GM23248 (cell line): Measurements from ENCODE around the gene NPPB.

Experiments
- EZH2 ChIP-seq: fragments of 200-600 bp; sonication (generic); IDR thresholded peaks from 2 replicates; pipeline ENCODE4 v1.6.1; 2018; ENCODE audit warnings: antibody characterized with exemption, mild to moderate bottlenecking; ENCODE audit not compliant: insufficient read depth, poor library complexity, severe bottlenecking
- EZH2phosphoT487 ChIP-seq: fragments of 200-600 bp; sonication (generic); IDR thresholded peaks from 2 replicates; pipeline ENCODE4 v1.6.1; 2018; ENCODE audit warnings: antibody characterized with exemption, moderate library complexity, mild to moderate bottlenecking, low read depth; ENCODE audit not compliant: insufficient read depth

DNA sequence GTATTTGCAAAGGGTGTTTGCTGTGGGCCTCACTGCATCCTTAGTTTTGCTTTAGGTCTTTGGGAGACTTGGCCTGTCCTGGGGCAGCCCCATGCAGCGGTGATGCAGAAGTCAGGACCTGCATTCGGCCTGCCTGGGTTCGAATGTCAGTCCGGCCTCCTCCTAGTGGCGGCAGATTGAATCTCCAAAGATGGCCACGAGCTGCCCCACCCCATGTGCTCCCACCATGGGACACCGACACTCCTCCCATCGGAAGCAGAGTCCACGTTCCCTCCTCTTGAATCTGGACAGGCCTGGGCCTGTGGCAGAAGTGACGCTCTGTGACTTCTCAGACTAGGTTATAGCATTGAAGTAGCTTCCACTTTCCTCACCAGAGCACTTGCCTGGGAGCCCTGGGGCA is 16.3 kb upstream of the NPPB start:
- TF ChIP-seq EZH2 (no peak), EZH2phosphoT487 (no peak)
